ENCODE measurements around the gene HSPBAP1.

Gene HSPBAP1

GRCh38 chr3:122777563-122777962 lies 16.1 kb downstream of the HSPBAP1 start:
- H3K9me2 ChIP-seq (replicated peaks; ENCODE audit: insufficient read depth, low read length): no peaks in the 10 kb centered on the region
- no peaks in the 10 kb centered on the region for H3K79me2 ChIP-seq (ENCODE audit: low read length)
- no peak overlapping the region for H2AFZ ChIP-seq (ENCODE audit: low read length)
- no peak overlapping the region for H3K27ac ChIP-seq (ENCODE audit: low read length)
- peaks cover 31% of the 10 kb centered on the region for H3F3A ChIP-seq (ENCODE audit: insufficient read depth, low read length)
- no peak for TF ChIP-seq EZH2phosphoT487 (IDR thresholded peaks at IDR 0.05; ENCODE audit: low read length)
- no peak for TF ChIP-seq EZH2 (optimal IDR thresholded peaks at IDR 0.05; ENCODE audit: low read depth, low read length)
- TF ChIP-seq CTCF (IDR thresholded peaks at IDR 0.05; ENCODE audit: low read length): no peak
- peaks cover 39% of the 10 kb centered on the region for H3K4me1 ChIP-seq (ENCODE audit: low read length)
- H3K4me3 ChIP-seq (ENCODE audit: low read length): no peak overlapping the region
- no peak overlapping the region for H3K9ac ChIP-seq (ENCODE audit: low read length)
- peak overlapping the region; percentile 40; the same call in 1 of the 2 replicates for H3K4me2 ChIP-seq (ENCODE audit: low read depth, low read length)
- H3K27me3 ChIP-seq (replicated peaks; ENCODE audit: insufficient read depth, low read length): no peaks in the 10 kb centered on the region
- no peaks in the 10 kb centered on the region for H3K9me3 ChIP-seq (replicated peaks; ENCODE audit: insufficient read depth, low read length)
- H3K36me3 ChIP-seq (replicated peaks; ENCODE audit: insufficient read depth, low read length): no peaks in the 10 kb centered on the region
- DNase-seq: no peak
- H4K20me1 ChIP-seq (ENCODE audit: insufficient read depth, low read length): no peaks in the 10 kb centered on the region

GRCh38 chr3:122776675-122777468 lies 16.8 kb downstream of the HSPBAP1 start:
- H3K4me1 ChIP-seq (ENCODE audit: low read length): peaks cover 39% of the 10 kb centered on the region
- H3K9ac ChIP-seq (ENCODE audit: low read length): no peak overlapping the region
- H3F3A ChIP-seq (ENCODE audit: insufficient read depth, low read length): peaks cover 31% of the 10 kb centered on the region
- H3K27ac ChIP-seq (ENCODE audit: low read length): peak overlapping the region; percentile 9; the same call in 1 of the 2 replicates
- DNase-seq: no peak
- no peak overlapping the region; the same call in 1 of the 2 replicates for H3K4me3 ChIP-seq (ENCODE audit: low read length)
- no peaks in the 10 kb centered on the region for H3K27me3 ChIP-seq (replicated peaks; ENCODE audit: insufficient read depth, low read length)
- no peaks in the 10 kb centered on the region for H3K9me3 ChIP-seq (replicated peaks; ENCODE audit: insufficient read depth, low read length)
- H3K4me2 ChIP-seq (ENCODE audit: low read depth, low read length): peak overlapping the region; percentile 40; the same call in 1 of the 2 replicates
- H3K9me2 ChIP-seq (replicated peaks; ENCODE audit: insufficient read depth, low read length): no peaks in the 10 kb centered on the region
- TF ChIP-seq EZH2phosphoT487 (IDR thresholded peaks at IDR 0.05; ENCODE audit: low read length) (no peak), CTCF (IDR thresholded peaks at IDR 0.05; ENCODE audit: low read length) (no peak), EZH2 (optimal IDR thresholded peaks at IDR 0.05; ENCODE audit: low read depth, low read length) (no peak)
- H4K20me1 ChIP-seq (ENCODE audit: insufficient read depth, low read length): no peaks in the 10 kb centered on the region
- no peaks in the 10 kb centered on the region for H3K36me3 ChIP-seq (replicated peaks; ENCODE audit: insufficient read depth, low read length)
- no peak overlapping the region for H2AFZ ChIP-seq (ENCODE audit: low read length)
- H3K79me2 ChIP-seq (ENCODE audit: low read length): no peaks in the 10 kb centered on the region

GRCh38 chr3:122774564-122774963 lies 19.1 kb downstream of the HSPBAP1 start:
- DNase-seq: peak; percentile 36
- H2AFZ ChIP-seq (ENCODE audit: low read length): peak overlapping the region; percentile 78

More at GRCh38 chr3:122774564-122774963, 19.1 kb downstream of the HSPBAP1 start:
- Histone ChIP-seq H3K9me2 (replicated peaks; ENCODE audit: insufficient read depth, low read length) (no peaks in the 10 kb centered on the region), H3K4me1 (ENCODE audit: low read length) (peaks cover 39% of the 10 kb centered on the region), H3K9me3 (replicated peaks; ENCODE audit: insufficient read depth, low read length) (no peaks in the 10 kb centered on the region), H3K36me3 (replicated peaks; ENCODE audit: insufficient read depth, low read length) (no peaks in the 10 kb centered on the region), H3K27me3 (replicated peaks; ENCODE audit: insufficient read depth, low read length) (no peaks in the 10 kb centered on the region), H3K9ac (ENCODE audit: low read length) (peak overlapping the region; percentile 50), H4K20me1 (ENCODE audit: insufficient read depth, low read length) (no peaks in the 10 kb centered on the region), H3F3A (ENCODE audit: insufficient read depth, low read length) (peaks cover 31% of the 10 kb centered on the region), H3K4me3 (ENCODE audit: low read length) (peak overlapping the region; percentile 43; the same call in 1 of the 2 replicates), H3K79me2 (ENCODE audit: low read length) (no peaks in the 10 kb centered on the region), H3K4me2 (ENCODE audit: low read depth, low read length) (peak overlapping the region; percentile 93), H3K27ac (ENCODE audit: low read length) (peak overlapping the region; percentile 89)
- peak; percentile 32 for TF ChIP-seq CTCF (IDR thresholded peaks at IDR 0.05; ENCODE audit: low read length)
- no peak for TF ChIP-seq EZH2 (optimal IDR thresholded peaks at IDR 0.05; ENCODE audit: low read depth, low read length)
- TF ChIP-seq EZH2phosphoT487 (IDR thresholded peaks at IDR 0.05; ENCODE audit: low read length): no peak

All from MM.1S (cell line).